Measurements from ENCODE around the gene MINDY2.
A peak's percentile ranks its signal among the peaks of the same experiment; 100 is the strongest.

MINDY2 gene

GRCh38 chr15:58748040-58748851, 22.9 kb upstream of the MINDY2 start:
- no peak for TF ChIP-seq CTCF (IDR thresholded peaks at IDR 0.05)

DNA sequence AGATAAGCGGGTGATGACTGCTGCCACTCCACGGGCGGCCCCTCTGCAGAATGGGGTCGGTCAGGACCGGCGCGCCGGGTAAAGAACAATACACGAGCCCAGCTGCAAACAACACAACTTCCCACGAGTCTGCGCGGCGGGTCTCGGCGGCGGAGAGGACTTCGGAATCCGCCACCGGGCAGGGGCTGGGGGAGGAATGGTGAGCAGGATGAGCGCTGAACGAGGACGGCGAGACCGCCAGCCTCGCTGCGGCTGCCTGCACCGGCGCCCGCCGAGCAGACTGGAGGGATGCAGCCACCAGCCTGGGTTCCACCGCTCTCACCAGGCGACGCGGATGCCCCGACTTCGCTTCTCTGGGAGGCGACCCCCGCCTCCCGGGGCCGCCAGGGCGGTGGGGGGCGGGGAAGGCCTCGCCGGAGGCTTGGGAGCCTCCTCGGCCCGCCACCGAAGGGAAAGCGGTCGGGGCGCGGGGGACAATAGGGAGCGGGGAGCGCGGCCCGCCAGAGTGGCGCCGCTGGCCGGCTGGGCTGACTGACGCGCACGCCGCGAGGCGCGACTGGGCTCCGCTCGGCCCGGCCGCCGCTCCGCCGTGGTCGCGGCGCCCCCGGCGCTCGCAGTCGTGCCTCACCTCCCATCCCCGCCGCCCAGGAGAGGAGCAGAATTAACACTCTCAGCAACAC, 22.1 kb upstream of the MINDY2 start:
- TF ChIP-seq CTCF (IDR thresholded peaks at IDR 0.05): no peak

- TF ChIP-seq CTCF (IDR thresholded peaks at IDR 0.05): no peak
Measured at GRCh38 chr15:58749532-58750337, 21.4 kb upstream of the MINDY2 start, which contains the start of gene ADAM10. Gene ADAM10, minus strand, starts transcription at chr15:58749707. Its CDS starts 173 bp downstream, at chr15:58749534.

DNA sequence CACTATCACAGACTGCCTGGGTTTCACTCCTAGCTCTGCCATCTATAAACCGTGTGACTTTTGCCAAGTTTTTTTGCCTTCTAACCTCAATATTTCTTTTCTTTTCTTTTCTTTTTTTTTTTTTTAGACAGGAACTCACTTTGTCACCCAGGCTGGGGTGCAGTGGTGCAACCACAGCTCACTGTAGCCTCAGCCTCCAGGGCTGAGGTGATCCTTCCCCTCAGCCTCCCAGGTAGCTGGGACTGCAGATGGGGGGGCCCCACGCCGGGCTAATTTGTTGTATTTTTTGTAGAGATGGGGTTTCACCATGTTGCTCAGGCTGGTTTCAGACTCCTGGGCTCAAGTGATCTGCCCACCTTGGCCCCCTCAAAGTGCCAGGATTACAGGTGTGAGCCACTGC, 18.4 kb upstream of the MINDY2 start:
- no peak for TF ChIP-seq CTCF (IDR thresholded peaks at IDR 0.05)

- TF ChIP-seq CTCF (IDR thresholded peaks at IDR 0.05): no peak
Measured at GRCh38 chr15:58755350-58755749, 15.8 kb upstream of the MINDY2 start.

- TF ChIP-seq CTCF (IDR thresholded peaks at IDR 0.05): no peak
Measured at GRCh38 chr15:58755956-58756355, 15.1 kb upstream of the MINDY2 start.

DNA sequence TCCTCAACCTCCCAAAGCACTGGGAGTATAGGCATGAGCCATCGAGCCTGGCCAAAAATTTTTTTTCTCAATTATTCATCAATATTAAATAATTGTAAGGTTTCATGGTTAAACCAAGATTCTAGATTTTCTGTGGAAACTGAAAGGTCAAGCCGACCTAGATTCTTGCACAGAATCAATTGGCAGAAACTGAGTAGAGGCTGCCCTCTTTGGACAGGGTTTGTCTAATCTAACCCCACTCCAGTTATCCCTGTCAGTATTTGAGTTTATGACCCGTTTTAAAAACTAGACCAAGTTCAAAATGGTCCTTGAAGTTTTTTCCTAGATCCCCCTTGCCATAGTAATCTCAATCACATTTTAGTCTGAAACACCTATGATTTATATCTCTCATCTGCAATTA, 13.0 kb upstream of the MINDY2 start:
- TF ChIP-seq CTCF (IDR thresholded peaks at IDR 0.05): peak; percentile 20; the same call in 1 of the 2 replicates
